ENCODE results near the gene KHSRP.

Gene KHSRP, protein sequence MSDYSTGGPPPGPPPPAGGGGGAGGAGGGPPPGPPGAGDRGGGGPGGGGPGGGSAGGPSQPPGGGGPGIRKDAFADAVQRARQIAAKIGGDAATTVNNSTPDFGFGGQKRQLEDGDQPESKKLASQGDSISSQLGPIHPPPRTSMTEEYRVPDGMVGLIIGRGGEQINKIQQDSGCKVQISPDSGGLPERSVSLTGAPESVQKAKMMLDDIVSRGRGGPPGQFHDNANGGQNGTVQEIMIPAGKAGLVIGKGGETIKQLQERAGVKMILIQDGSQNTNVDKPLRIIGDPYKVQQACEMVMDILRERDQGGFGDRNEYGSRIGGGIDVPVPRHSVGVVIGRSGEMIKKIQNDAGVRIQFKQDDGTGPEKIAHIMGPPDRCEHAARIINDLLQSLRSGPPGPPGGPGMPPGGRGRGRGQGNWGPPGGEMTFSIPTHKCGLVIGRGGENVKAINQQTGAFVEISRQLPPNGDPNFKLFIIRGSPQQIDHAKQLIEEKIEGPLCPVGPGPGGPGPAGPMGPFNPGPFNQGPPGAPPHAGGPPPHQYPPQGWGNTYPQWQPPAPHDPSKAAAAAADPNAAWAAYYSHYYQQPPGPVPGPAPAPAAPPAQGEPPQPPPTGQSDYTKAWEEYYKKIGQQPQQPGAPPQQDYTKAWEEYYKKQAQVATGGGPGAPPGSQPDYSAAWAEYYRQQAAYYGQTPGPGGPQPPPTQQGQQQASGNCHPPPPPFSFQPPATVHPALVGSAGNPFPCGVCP

DNA sequence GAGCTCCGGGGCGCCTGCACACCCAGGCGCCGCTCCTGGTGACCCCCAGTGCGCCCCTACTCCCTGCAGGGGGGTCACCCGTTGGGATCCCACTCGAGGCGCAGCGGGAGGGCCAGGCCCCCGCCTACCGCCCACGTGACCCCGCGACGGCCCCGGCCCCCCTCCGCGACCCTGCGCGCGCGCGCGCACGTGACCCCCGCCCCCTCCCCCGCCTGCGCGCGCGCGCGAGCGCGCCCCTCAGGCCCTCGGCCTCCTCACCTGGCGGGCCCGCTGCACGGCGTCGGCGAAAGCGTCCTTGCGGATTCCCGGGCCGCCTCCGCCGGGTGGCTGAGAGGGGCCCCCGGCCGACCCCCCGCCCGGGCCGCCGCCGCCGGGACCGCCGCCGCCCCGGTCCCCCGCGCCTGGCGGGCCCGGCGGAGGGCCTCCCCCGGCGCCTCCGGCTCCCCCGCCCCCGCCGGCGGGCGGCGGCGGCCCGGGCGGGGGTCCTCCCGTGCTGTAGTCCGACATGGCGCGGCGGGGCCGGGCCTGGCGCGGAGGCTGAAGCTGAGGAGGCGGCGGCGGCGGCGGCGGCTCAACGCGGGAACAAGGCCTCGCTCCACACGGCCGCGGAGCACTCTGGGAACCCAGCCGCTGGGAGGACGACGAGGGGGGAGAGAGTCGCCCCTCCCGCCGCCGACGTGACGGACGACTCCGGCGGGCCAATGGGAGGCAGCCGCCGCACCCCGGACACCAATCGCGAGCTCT, at the start of gene KHSRP:
Gene KHSRP, minus strand, starts transcription at position 617 of the 744 bp plus-strand sequence. Its CDS starts 110 bp downstream, at position 507.
- Histone ChIP-seq H3K27ac (peak within 1 kb of the TSS; percentile 45 to 75), H3K27me3 (no peaks in the 10 kb centered on the region), H3K4me1 (peaks cover 0 to 35% (median 27%) of the 10 kb centered on the region in 4 donors), H3K9me3 (no peaks in the 10 kb centered on the region), H3K36me3 (peaks cover 10 to 28% (median 27%) of the 10 kb centered on the region in 3 donors), H3K4me3 (peak within 1 kb of the TSS; percentile 67 to 75)
- no peak for DNase-seq
- TF ChIP-seq, protein P1, sequence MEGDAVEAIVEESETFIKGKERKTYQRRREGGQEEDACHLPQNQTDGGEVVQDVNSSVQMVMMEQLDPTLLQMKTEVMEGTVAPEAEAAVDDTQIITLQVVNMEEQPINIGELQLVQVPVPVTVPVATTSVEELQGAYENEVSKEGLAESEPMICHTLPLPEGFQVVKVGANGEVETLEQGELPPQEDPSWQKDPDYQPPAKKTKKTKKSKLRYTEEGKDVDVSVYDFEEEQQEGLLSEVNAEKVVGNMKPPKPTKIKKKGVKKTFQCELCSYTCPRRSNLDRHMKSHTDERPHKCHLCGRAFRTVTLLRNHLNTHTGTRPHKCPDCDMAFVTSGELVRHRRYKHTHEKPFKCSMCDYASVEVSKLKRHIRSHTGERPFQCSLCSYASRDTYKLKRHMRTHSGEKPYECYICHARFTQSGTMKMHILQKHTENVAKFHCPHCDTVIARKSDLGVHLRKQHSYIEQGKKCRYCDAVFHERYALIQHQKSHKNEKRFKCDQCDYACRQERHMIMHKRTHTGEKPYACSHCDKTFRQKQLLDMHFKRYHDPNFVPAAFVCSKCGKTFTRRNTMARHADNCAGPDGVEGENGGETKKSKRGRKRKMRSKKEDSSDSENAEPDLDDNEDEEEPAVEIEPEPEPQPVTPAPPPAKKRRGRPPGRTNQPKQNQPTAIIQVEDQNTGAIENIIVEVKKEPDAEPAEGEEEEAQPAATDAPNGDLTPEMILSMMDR (IDR thresholded peaks at IDR 0.05): no peak
- intact Hi-C loops (cut with DNase I; ENCODE audit: low total_unique reads): loop anchor here (2.0 kb wide), 1 partner anchor 52 kb away; the partner anchor contains the start of gene ALKBH7

DNA sequence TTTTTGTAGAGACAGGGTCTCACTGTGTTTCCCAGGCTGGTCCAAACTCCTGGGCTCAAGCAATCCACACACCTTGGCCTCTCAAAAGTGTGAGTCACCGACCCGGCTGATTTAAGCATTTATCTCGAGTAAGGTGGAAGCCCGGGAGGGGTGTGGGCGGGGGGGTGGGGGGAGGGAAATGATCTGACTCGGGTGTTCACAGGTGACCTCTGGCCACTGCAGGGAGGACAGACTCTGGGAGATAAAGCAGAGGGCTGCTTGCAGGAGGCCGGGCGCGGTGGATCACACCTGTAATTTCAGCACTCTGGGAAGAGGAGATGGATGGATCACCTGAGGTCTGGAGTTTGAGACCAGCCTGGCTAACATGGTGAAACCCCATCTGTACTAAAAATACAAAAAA, 49.0 kb upstream of the KHSRP start:
- H3K27ac ChIP-seq: no peak overlapping the region
- DNase-seq: no peak
- H3K4me3 ChIP-seq: no peak overlapping the region
- peaks cover 0 to 53% of the 10 kb centered on the region in 2 donors for H3K27me3 ChIP-seq
- intact Hi-C loops (cut with DNase I; ENCODE audit: low total_unique reads): no loop called here
- no peaks in the 10 kb centered on the region for H3K36me3 ChIP-seq
- peaks cover 0 to 17% (median 10%) of the 10 kb centered on the region in 4 donors for H3K4me1 ChIP-seq
- TF ChIP-seq, protein P1 (IDR thresholded peaks at IDR 0.05): no peak
- H3K9me3 ChIP-seq: no peaks in the 10 kb centered on the region

DNA sequence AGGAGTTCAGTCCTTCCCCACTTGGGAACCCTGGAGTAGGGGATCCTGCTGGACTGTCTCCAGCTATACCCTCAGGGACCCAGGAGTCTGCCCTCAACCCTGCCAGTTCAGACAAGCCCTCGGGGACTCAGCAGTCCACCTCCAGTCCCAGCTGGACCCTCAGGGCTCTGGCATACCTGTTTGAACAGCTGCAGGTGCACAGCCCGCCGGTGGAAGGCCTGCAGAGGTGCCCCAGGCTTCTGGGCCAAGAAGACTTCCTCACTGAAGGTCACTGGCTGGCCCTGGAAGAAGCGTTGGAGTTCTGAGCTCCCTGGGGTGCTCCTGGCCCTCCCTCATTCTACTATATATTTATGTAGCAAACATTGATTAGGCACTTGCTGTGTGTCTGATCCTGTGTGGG, 48.1 kb upstream of the KHSRP start:
- TF ChIP-seq, protein P1 (IDR thresholded peaks at IDR 0.05): no peak
- Histone ChIP-seq H3K36me3 (no peaks in the 10 kb centered on the region), H3K4me1 (peaks cover 0 to 17% (median 10%) of the 10 kb centered on the region in 4 donors)

DNA sequence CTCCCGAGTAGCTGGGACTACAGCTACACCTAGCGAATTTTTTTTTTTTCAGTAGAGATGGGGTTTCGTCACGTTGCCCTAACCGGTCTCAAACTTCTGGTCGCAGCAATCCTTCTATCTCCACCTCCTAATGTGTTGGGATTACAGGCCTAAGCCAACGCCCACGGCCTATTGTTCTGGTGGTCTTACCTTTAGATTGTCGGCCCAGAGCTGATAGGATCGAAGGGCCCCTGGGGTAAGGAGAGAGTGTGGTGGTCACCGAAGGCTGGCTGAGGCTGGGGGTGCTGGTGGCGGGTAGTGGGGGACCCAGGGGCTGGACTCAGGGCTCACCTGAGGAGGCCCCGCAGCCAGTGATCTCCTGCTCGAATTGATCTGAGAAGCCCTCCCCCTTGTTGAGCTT, 46.5 kb upstream of the KHSRP start:
- Histone ChIP-seq H3K9me3 (no peaks in the 10 kb centered on the region), H3K4me3 (no peak overlapping the region), H3K27me3 (peaks cover 0 to 30% of the 10 kb centered on the region in 2 donors), H3K27ac (no peak overlapping the region), H3K36me3 (peaks cover 0 to 7% (median 0%) of the 10 kb centered on the region in 3 donors), H3K4me1 (peaks cover 0 to 8% (median 6%) of the 10 kb centered on the region in 4 donors)
- intact Hi-C loops (cut with DNase I; ENCODE audit: low total_unique reads): no loop called here
- TF ChIP-seq, protein P1 (IDR thresholded peaks at IDR 0.05): no peak
- no peak for DNase-seq

More for the DNA sequence above, 48.1 kb upstream of the KHSRP start:
- Histone ChIP-seq H3K9me3 (no peaks in the 10 kb centered on the region), H3K27ac (no peak overlapping the region), H3K4me3 (no peak overlapping the region), H3K27me3 (peaks cover 0 to 46% of the 10 kb centered on the region in 2 donors)
- DNase-seq: no peak
- intact Hi-C loops (cut with DNase I; ENCODE audit: low total_unique reads): no loop called here

DNA sequence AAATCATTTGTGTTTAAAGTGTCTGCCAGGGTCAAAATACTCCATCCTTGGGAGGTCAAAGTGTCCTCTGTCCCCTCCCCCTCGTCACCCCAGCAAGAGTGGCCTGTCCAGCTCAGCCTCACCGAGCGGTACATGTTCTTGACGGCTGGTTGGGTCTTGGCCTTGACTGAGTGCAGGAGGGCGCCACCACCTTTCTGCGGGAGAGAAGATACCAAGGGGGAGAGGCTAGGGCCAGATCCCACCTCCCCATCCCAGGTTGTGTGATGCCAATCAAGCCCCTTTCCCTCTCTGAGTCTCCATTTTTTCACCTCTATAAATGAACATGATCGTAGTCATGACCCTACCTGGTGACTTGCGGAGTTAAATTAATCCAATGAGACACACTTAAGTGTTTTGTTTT, 45.6 kb upstream of the KHSRP start:
- Histone ChIP-seq H3K36me3 (peaks cover 0 to 7% (median 0%) of the 10 kb centered on the region in 3 donors), H3K9me3 (no peaks in the 10 kb centered on the region), H3K4me3 (no peak overlapping the region), H3K4me1 (no peaks in the 10 kb centered on the region), H3K27me3 (peaks cover 0 to 23% of the 10 kb centered on the region in 2 donors), H3K27ac (no peak overlapping the region)
- TF ChIP-seq, protein P1 (IDR thresholded peaks at IDR 0.05): no peak
- DNase-seq: no peak
- intact Hi-C loops (cut with DNase I; ENCODE audit: low total_unique reads): no loop called here
